ENCODE results near the gene LCE1A.

Gene LCE1A

GRCh38 chr1:152824964-152825363 lies 2.3 kb upstream of the LCE1A start:
- Histone ChIP-seq H4K8ac (ENCODE audit: low read depth, low read length) (no peak overlapping the region), H3K4me1 (ENCODE audit: control insufficient read depth in 2 of 2, insufficient read depth in 1 of 2, low read depth in 1 of 2, low read length in 2 of 2) (no peaks in the 10 kb centered on the region), H4K91ac (ENCODE audit: low read depth, low read length, poor library complexity) (no peak overlapping the region), H2BK120ac (ENCODE audit: low read depth, low read length) (no peak overlapping the region), H2AK5ac (ENCODE audit: low read depth, low read length) (no peak overlapping the region), H3K27ac (replicated peaks; ENCODE audit: low read length) (no peak overlapping the region), H2AFZ (ENCODE audit: low read length) (no peak overlapping the region), H3K9ac (ENCODE audit: low read depth, low read length, poor library complexity) (no peak overlapping the region), H3K4me3 (ENCODE audit: low read length in 2 of 2) (no peak overlapping the region), H3K36me3 (replicated peaks in 1 of 2; ENCODE audit: control insufficient read depth in 2 of 2, insufficient read depth in 2 of 2, low read length in 2 of 2) (no peaks in the 10 kb centered on the region), H3K4ac (ENCODE audit: low read length) (no peak overlapping the region), H3K27me3 (ENCODE audit: control insufficient read depth in 3 of 3, insufficient read depth in 3 of 3, low read depth in 1 of 3, low read length in 3 of 3) (no peaks in the 10 kb centered on the region), H3K18ac (ENCODE audit: low read length) (no peak overlapping the region), H3K23ac (ENCODE audit: low read depth, low read length, poor library complexity) (no peak overlapping the region), H2BK15ac (ENCODE audit: low read length) (no peak overlapping the region), H2BK5ac (ENCODE audit: low read length) (no peak overlapping the region), H3K79me1 (ENCODE audit: low read depth, low read length) (no peaks in the 10 kb centered on the region), H3K9me3 (replicated peaks in 1 of 2; ENCODE audit: control insufficient read depth in 2 of 2, insufficient read depth in 1 of 2, low read depth in 1 of 2, low read length in 2 of 2) (peaks cover 0 to 8% of the 10 kb centered on the region in 2 donors), H2BK12ac (ENCODE audit: low read length) (no peak overlapping the region), H3K4me2 (ENCODE audit: insufficient read depth, low read length, poor library complexity, severe bottlenecking) (no peak overlapping the region), H3K14ac (ENCODE audit: low read length) (no peak overlapping the region)
- no peak for DNase-seq (ENCODE audit: low spot score)

DNA sequence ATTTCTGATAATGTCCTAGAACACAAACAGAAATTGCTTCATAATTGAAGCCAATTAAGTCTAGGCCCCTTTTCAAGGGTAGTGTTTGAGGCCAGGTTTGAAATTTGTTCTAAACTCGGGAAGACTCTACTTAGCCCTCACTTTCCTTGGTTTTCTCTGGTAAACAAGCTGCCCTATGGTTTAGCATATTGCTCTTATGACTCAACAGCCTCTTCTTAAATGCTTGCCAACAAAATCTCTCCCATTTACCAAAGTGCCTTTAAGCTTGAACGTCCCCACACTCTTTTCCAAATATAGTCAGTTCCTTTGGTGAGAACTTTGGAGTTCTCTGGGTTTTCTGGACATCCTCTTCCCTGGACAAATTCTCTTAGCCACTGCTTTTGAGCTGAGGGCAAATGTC lies 9.6 kb downstream of the LCE1A start:
- H2BK15ac ChIP-seq (ENCODE audit: low read length): no peak overlapping the region
- H2AFZ ChIP-seq (ENCODE audit: low read length): no peak overlapping the region
- H2BK5ac ChIP-seq (ENCODE audit: low read length): no peak overlapping the region
- no peak overlapping the region for H3K23ac ChIP-seq (ENCODE audit: low read depth, low read length, poor library complexity)
- no peaks in the 10 kb centered on the region for H3K79me1 ChIP-seq (ENCODE audit: low read depth, low read length)
- no peak overlapping the region for H4K91ac ChIP-seq (ENCODE audit: low read depth, low read length, poor library complexity)
- H2BK12ac ChIP-seq (ENCODE audit: low read length): no peak overlapping the region
- no peak overlapping the region for H2AK5ac ChIP-seq (ENCODE audit: low read depth, low read length)
- no peak overlapping the region for H3K4me3 ChIP-seq (ENCODE audit: low read length in 2 of 2)
- H3K27me3 ChIP-seq (ENCODE audit: control insufficient read depth in 3 of 3, insufficient read depth in 3 of 3, low read depth in 1 of 3, low read length in 3 of 3): no peaks in the 10 kb centered on the region
- no peak overlapping the region for H3K14ac ChIP-seq (ENCODE audit: low read length)
- no CpG with 5 or more reads among the region's 2 CpGs for WGBS, 2 donors (ENCODE audit: extremely low coverage in 2 of 2, insufficient read length in 2 of 2, insufficient replicate concordance in 1 of 2)
- no peak overlapping the region for H3K4ac ChIP-seq (ENCODE audit: low read length)
- H3K9me3 ChIP-seq (replicated peaks in 1 of 2; ENCODE audit: control insufficient read depth in 2 of 2, insufficient read depth in 1 of 2, low read depth in 1 of 2, low read length in 2 of 2): peaks cover 0 to 8% of the 10 kb centered on the region in 2 donors
- H3K4me2 ChIP-seq (ENCODE audit: insufficient read depth, low read length, poor library complexity, severe bottlenecking): no peak overlapping the region
- H3K4me1 ChIP-seq (ENCODE audit: control insufficient read depth in 2 of 2, insufficient read depth in 1 of 2, low read depth in 1 of 2, low read length in 2 of 2): no peaks in the 10 kb centered on the region
- H2BK120ac ChIP-seq (ENCODE audit: low read depth, low read length): no peak overlapping the region
- no peak for DNase-seq (ENCODE audit: low spot score)
- H3K36me3 ChIP-seq (replicated peaks in 1 of 2; ENCODE audit: control insufficient read depth in 2 of 2, insufficient read depth in 2 of 2, low read length in 2 of 2): no peaks in the 10 kb centered on the region
- H3K9ac ChIP-seq (ENCODE audit: low read depth, low read length, poor library complexity): no peak overlapping the region
- no peak overlapping the region for H3K27ac ChIP-seq (replicated peaks; ENCODE audit: low read length)
- H3K18ac ChIP-seq (ENCODE audit: low read length): no peak overlapping the region
- H4K8ac ChIP-seq (ENCODE audit: low read depth, low read length): no peak overlapping the region

GRCh38 chr1:152842556-152842955 lies 15.3 kb downstream of the LCE1A start, which contains the start of gene LCE6A:
Gene LCE6A, plus strand, starts transcription at chr1:152842856. Its CDS starts 665 bp downstream, at chr1:152843521.
- peak within 1 kb of the TSS in 1 of 2 donors; percentile 25 for H3K4me3 ChIP-seq (ENCODE audit: low read length in 2 of 2)
- no peaks in the 10 kb centered on the region for H3K4me1 ChIP-seq (ENCODE audit: control insufficient read depth in 2 of 2, insufficient read depth in 1 of 2, low read depth in 1 of 2, low read length in 2 of 2)
- no peak within 1 kb of the TSS for H3K23ac ChIP-seq (ENCODE audit: low read depth, low read length, poor library complexity)
- no peak for DNase-seq (ENCODE audit: low spot score)
- H4K8ac ChIP-seq (ENCODE audit: low read depth, low read length): no peak within 1 kb of the TSS
- no peak within 1 kb of the TSS for H2BK15ac ChIP-seq (ENCODE audit: low read length)
- no peak within 1 kb of the TSS for H3K18ac ChIP-seq (ENCODE audit: low read length)
- no peak within 1 kb of the TSS for H2BK120ac ChIP-seq (ENCODE audit: low read depth, low read length)
- H4K91ac ChIP-seq (ENCODE audit: low read depth, low read length, poor library complexity): no peak within 1 kb of the TSS
- no peak within 1 kb of the TSS for H3K4me2 ChIP-seq (ENCODE audit: insufficient read depth, low read length, poor library complexity, severe bottlenecking)
- H3K36me3 ChIP-seq (replicated peaks in 1 of 2; ENCODE audit: control insufficient read depth in 2 of 2, insufficient read depth in 2 of 2, low read length in 2 of 2): no peaks in the 10 kb centered on the region
- H3K9ac ChIP-seq (ENCODE audit: low read depth, low read length, poor library complexity): no peak within 1 kb of the TSS
- no peak within 1 kb of the TSS for H2AFZ ChIP-seq (ENCODE audit: low read length)
- H3K79me1 ChIP-seq (ENCODE audit: low read depth, low read length): no peaks in the 10 kb centered on the region
- H2AK5ac ChIP-seq (ENCODE audit: low read depth, low read length): no peak within 1 kb of the TSS
- no CpG with 5 or more reads among the region's 3 CpGs for WGBS, 2 donors (ENCODE audit: extremely low coverage in 2 of 2, insufficient read length in 2 of 2, insufficient replicate concordance in 1 of 2)
- H3K27ac ChIP-seq (replicated peaks; ENCODE audit: low read length): no peak within 1 kb of the TSS
- H2BK5ac ChIP-seq (ENCODE audit: low read length): no peak within 1 kb of the TSS
- no peak within 1 kb of the TSS for H2BK12ac ChIP-seq (ENCODE audit: low read length)
- no peak within 1 kb of the TSS for H3K4ac ChIP-seq (ENCODE audit: low read length)
- no peak within 1 kb of the TSS for H3K14ac ChIP-seq (ENCODE audit: low read length)
- H3K27me3 ChIP-seq (ENCODE audit: control insufficient read depth in 3 of 3, insufficient read depth in 3 of 3, low read depth in 1 of 3, low read length in 3 of 3): no peaks in the 10 kb centered on the region
- peaks cover 0 to 21% of the 10 kb centered on the region in 2 donors for H3K9me3 ChIP-seq (replicated peaks in 1 of 2; ENCODE audit: control insufficient read depth in 2 of 2, insufficient read depth in 1 of 2, low read depth in 1 of 2, low read length in 2 of 2)

- Histone ChIP-seq H2BK15ac (ENCODE audit: low read length) (no peak overlapping the region), H2AK5ac (ENCODE audit: low read depth, low read length) (no peak overlapping the region), H3K27me3 (ENCODE audit: control insufficient read depth in 3 of 3, insufficient read depth in 3 of 3, low read depth in 1 of 3, low read length in 3 of 3) (no peaks in the 10 kb centered on the region), H3K4me3 (ENCODE audit: low read length in 2 of 2) (no peak overlapping the region), H2BK120ac (ENCODE audit: low read depth, low read length) (no peak overlapping the region), H3K4me2 (ENCODE audit: insufficient read depth, low read length, poor library complexity, severe bottlenecking) (no peak overlapping the region), H3K14ac (ENCODE audit: low read length) (no peak overlapping the region), H3K4ac (ENCODE audit: low read length) (no peak overlapping the region), H3K23ac (ENCODE audit: low read depth, low read length, poor library complexity) (no peak overlapping the region), H4K91ac (ENCODE audit: low read depth, low read length, poor library complexity) (no peak overlapping the region), H3K79me1 (ENCODE audit: low read depth, low read length) (no peaks in the 10 kb centered on the region), H3K9me3 (replicated peaks in 1 of 2; ENCODE audit: control insufficient read depth in 2 of 2, insufficient read depth in 1 of 2, low read depth in 1 of 2, low read length in 2 of 2) (peaks cover 0 to 11% of the 10 kb centered on the region in 2 donors), H3K27ac (replicated peaks; ENCODE audit: low read length) (no peak overlapping the region), H3K18ac (ENCODE audit: low read length) (no peak overlapping the region), H2BK12ac (ENCODE audit: low read length) (no peak overlapping the region), H4K8ac (ENCODE audit: low read depth, low read length) (no peak overlapping the region), H2BK5ac (ENCODE audit: low read length) (no peak overlapping the region), H2AFZ (ENCODE audit: low read length) (no peak overlapping the region), H3K4me1 (ENCODE audit: control insufficient read depth in 2 of 2, insufficient read depth in 1 of 2, low read depth in 1 of 2, low read length in 2 of 2) (no peaks in the 10 kb centered on the region), H3K36me3 (replicated peaks in 1 of 2; ENCODE audit: control insufficient read depth in 2 of 2, insufficient read depth in 2 of 2, low read length in 2 of 2) (no peaks in the 10 kb centered on the region), H3K9ac (ENCODE audit: low read depth, low read length, poor library complexity) (no peak overlapping the region)
- no CpG with 5 or more reads among the region's 2 CpGs for WGBS, 2 donors (ENCODE audit: extremely low coverage in 2 of 2, insufficient read length in 2 of 2, insufficient replicate concordance in 1 of 2)
- DNase-seq (ENCODE audit: low spot score): no peak
Observed at GRCh38 chr1:152855661-152856060, 28.4 kb downstream of the LCE1A start.
